ENCODE measurements around the gene RABEP2.

- no peak for TF ChIP-seq CTCF (IDR thresholded peaks at IDR 0.05)
- TF ChIP-seq POLR2A (IDR thresholded peaks at IDR 0.05): no peak
Measured at GRCh38 chr16:28915181-28915580, 9.9 kb downstream of the RABEP2 start.
